Natural killer cell treated with Interleukin-12 subunit alpha and Interleukin-12 subunit beta and Interleukin-15 and Interleukin-18, amount 100 ng/mL, for 72 hours (primary cell): ENCODE data around the gene SOCS1. TPM values are rescaled to one million over a fixed set of nuclear protein-coding genes. Genes with fewer than 3 reads are reported as not detected.

Experiments
- ATAC-seq, 2 donors: fragments of 150-1000 bp; cut with Tn5 transposase in 1 of 2; sonication (Bioruptor Pico), chemical (Tn5 transposase) in 1 of 2; 2 replicates each; pipeline ENCODE4 v1.10.0; 2021
- DNase-seq: peaks from one replicate; pipeline ENCODE4 v3.0.0; 2022; ENCODE audit warnings: low spot score
- H3K27ac Mint-ChIP-seq, 2 donors: 1 replicate in 1 of 2; 2 replicates in 1 of 2; pipeline ENCODE4 v1.8.0; 2022; ENCODE audit warnings: mixed read lengths in 2 of 2, mild to moderate bottlenecking in 1 of 2, moderate library complexity in 1 of 2
- H3K27me3 Mint-ChIP-seq, 2 donors: 1 replicate in 1 of 2; 2 replicates in 1 of 2; pipeline ENCODE4 v1.8.0; 2022; ENCODE audit warnings: mixed read lengths in 2 of 2
- H3K36me3 Mint-ChIP-seq: one replicate; pipeline ENCODE4 v1.8.0; 2022; ENCODE audit warnings: mixed read lengths
- H3K4me1 Mint-ChIP-seq, 2 donors: 1 replicate in 1 of 2; 2 replicates in 1 of 2; pipeline ENCODE4 v1.8.0; 2022; ENCODE audit warnings: low read depth in 2 of 2, mixed read lengths in 2 of 2, mild to moderate bottlenecking in 1 of 2
- H3K4me3 Mint-ChIP-seq: one replicate; pipeline ENCODE4 v1.8.0; 2022; ENCODE audit warnings: mixed read lengths
- H3K9me3 Mint-ChIP-seq: 2 replicates; pipeline ENCODE4 v1.8.0; 2022; ENCODE audit warnings: mixed read lengths
- total RNA-seq, 2 donors: library from RNA; stranded (reverse); gene quantifications; one replicate each; pipeline ENCODE4 v1.2.3, GENCODE V29; 2022

Gene SOCS1
- total RNA-seq, 2 donors from 2014 or later, result 199 to 299 TPM

GRCh38 chr16:11251525-11252481 is 4.2 kb downstream of the SOCS1 start:
- no peaks in the 10 kb centered on the region for H3K27me3 Mint-ChIP-seq
- H3K4me1 Mint-ChIP-seq, result peaks cover 43 to 45% of the 10 kb centered on the region in 2 donors
- peak overlapping the region; percentile 98 to 99 for H3K27ac Mint-ChIP-seq
- peaks cover 20% of the 10 kb centered on the region for H3K36me3 Mint-ChIP-seq
- H3K9me3 Mint-ChIP-seq, result no peaks in the 10 kb centered on the region
- peak overlapping the region; percentile 99 for H3K4me3 Mint-ChIP-seq
- DNase-seq (peak; percentile 85), ATAC-seq (peak; percentile 1 to 2)

DNA sequence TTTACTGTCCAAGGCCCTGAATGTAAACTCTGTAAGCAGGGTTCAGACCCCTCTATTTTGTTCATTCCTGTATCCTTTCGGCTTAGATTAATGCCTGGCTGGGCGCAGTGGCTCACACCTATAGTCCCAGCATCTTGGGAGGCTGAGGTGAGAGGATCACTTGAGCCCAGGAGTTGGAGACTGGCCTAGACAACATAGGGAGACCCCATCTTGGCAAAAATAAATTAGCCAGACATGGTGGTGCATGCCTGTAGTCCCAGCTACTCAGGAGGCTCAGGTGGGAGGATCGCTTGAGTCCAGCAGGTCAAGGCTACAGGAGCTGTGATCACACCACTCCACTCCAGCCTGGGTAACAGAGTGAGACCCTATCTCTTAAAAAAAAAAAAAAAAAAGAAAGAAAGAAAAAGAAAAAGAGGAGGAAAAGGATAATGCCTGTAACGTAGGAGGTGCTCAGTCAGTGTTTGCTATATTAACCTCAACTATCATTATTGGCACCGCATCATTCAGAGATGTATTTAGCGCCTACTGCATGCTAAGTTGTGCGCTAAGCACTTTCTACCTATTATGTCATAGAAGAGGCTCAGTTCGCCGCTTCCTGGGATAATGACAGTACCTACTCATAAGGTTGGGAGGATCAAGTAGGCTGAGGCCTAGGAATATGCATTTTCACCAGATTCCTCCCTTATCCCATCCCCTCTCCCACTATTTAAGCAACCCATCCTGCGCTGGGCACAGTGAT is 5.0 kb downstream of the SOCS1 start:
- Mint-ChIP-seq H3K4me1 (peaks cover 47 to 49% of the 10 kb centered on the region in 2 donors), H3K27me3 (no peaks in the 10 kb centered on the region), H3K27ac (peak overlapping the region; percentile 98 to 99), H3K36me3 (peaks cover 20% of the 10 kb centered on the region), H3K9me3 (no peaks in the 10 kb centered on the region), H3K4me3 (peak overlapping the region; percentile 99)
- DNase-seq, result no peak
- no peak for ATAC-seq

- H3K4me1 Mint-ChIP-seq, result peaks cover 55 to 56% of the 10 kb centered on the region in 2 donors
- H3K4me3 Mint-ChIP-seq, result peak overlapping the region; percentile 14
- peak overlapping the region; percentile 98 to 99 for H3K27ac Mint-ChIP-seq
- H3K27me3 Mint-ChIP-seq, result no peaks in the 10 kb centered on the region
- peaks cover 20% of the 10 kb centered on the region for H3K36me3 Mint-ChIP-seq
- H3K9me3 Mint-ChIP-seq, result no peaks in the 10 kb centered on the region
- ATAC-seq (no peak), DNase-seq (no peak)
These were observed 5.8 kb downstream of the SOCS1 start for GRCh38 chr16:11250091-11250785.

- Mint-ChIP-seq H3K4me3 (no peak overlapping the region), H3K27ac (peak overlapping the region; percentile 98 to 99), H3K9me3 (no peaks in the 10 kb centered on the region), H3K27me3 (no peaks in the 10 kb centered on the region), H3K4me1 (peaks cover 60% of the 10 kb centered on the region in 2 donors), H3K36me3 (peaks cover 20% of the 10 kb centered on the region)
- no peak for DNase-seq
- ATAC-seq, result peak in 1 of 2 donors; percentile 1
These were observed 6.6 kb downstream of the SOCS1 start for GRCh38 chr16:11249233-11250061.

- Mint-ChIP-seq H3K36me3 (peaks cover 12% of the 10 kb centered on the region), H3K27me3 (no peaks in the 10 kb centered on the region), H3K4me3 (no peak overlapping the region), H3K27ac (peak overlapping the region; percentile 81 to 99), H3K4me1 (peaks cover 52 to 53% of the 10 kb centered on the region in 2 donors), H3K9me3 (no peaks in the 10 kb centered on the region)
- DNase-seq, result no peak
- ATAC-seq, result no peak
These were observed 7.9 kb downstream of the SOCS1 start for GRCh38 chr16:11248133-11248532.

DNA sequence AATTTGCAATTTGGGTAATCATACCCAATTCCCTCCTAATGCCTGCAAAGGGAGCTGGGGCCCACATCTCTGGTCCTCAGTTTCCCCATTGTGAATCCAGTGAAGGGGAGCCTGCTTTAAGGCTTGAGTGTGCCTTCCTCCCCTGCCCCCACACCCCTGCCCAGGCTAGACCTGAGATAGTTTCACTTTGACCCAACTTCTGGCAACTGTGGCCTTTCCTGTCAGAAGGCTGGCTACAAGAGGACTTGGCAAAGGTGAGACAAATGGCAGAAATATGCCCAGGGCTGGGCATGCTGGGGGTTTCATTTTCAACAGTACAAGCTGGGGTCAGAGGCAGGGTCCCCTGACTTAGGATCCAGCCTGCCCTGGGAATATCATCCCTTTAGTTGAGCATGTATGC is 10.0 kb downstream of the SOCS1 start:
- peak overlapping the region; percentile 81 to 99 for H3K27ac Mint-ChIP-seq
- peaks cover 6% of the 10 kb centered on the region for H3K36me3 Mint-ChIP-seq

DNA sequence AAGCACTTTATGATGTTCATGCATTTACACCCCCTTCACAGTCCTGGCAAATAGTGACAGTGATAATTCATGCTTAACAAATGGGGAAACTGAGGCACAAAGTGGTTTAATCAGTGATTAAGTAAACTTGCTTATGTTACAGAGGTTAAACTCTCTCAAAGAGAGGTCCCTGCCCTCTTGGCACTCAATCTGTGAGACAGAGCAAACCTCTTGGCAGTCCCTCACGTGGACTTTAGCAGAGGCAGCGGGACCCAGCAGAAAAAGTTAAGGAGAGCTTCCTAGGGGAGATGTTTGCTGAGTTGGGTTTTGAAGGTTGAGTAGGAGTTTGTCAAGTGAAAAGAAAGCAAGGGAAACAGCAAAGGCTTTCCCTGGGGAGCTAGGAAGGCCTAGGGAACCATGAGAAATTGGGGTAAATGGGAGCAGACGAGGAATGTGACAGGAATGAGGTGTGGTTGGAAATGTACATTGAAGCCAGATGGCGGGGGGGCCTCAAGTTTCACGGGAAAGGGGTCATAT is 10.7 kb downstream of the SOCS1 start:
- Mint-ChIP-seq H3K27me3 (no peaks in the 10 kb centered on the region), H3K4me3 (peak overlapping the region; percentile 71), H3K27ac (peak overlapping the region; percentile 81 to 99), H3K4me1 (peaks cover 34 to 35% of the 10 kb centered on the region in 2 donors), H3K36me3 (peaks cover under 1% of the 10 kb centered on the region), H3K9me3 (no peaks in the 10 kb centered on the region)
- no peak for ATAC-seq
- no peak for DNase-seq

More for the DNA sequence above, 10.0 kb downstream of the SOCS1 start:
- H3K27me3 Mint-ChIP-seq, result no peaks in the 10 kb centered on the region
- peak overlapping the region; percentile 71 for H3K4me3 Mint-ChIP-seq
- H3K9me3 Mint-ChIP-seq, result no peaks in the 10 kb centered on the region
- peak; percentile 83 for DNase-seq
- peaks cover 37 to 39% of the 10 kb centered on the region in 2 donors for H3K4me1 Mint-ChIP-seq
- ATAC-seq, result peak; percentile 70 to 76

GRCh38 chr16:11242658-11243057 is 13.3 kb downstream of the SOCS1 start:
- no peaks in the 10 kb centered on the region for H3K36me3 Mint-ChIP-seq
- no peak for ATAC-seq
- H3K9me3 Mint-ChIP-seq, result no peaks in the 10 kb centered on the region
- peaks cover 28 to 50% of the 10 kb centered on the region in 2 donors for H3K4me1 Mint-ChIP-seq
- no peak overlapping the region for H3K27ac Mint-ChIP-seq
- H3K4me3 Mint-ChIP-seq, result no peak overlapping the region
- no peaks in the 10 kb centered on the region for H3K27me3 Mint-ChIP-seq
- DNase-seq, result no peak

GRCh38 chr16:11241480-11242204 is 14.4 kb downstream of the SOCS1 start:
- peaks cover 28 to 49% of the 10 kb centered on the region in 2 donors for H3K4me1 Mint-ChIP-seq
- no peak overlapping the region for H3K4me3 Mint-ChIP-seq
- no peaks in the 10 kb centered on the region for H3K36me3 Mint-ChIP-seq
- H3K9me3 Mint-ChIP-seq, result no peaks in the 10 kb centered on the region
- DNase-seq (no peak), ATAC-seq (no peak)
- H3K27me3 Mint-ChIP-seq, result no peaks in the 10 kb centered on the region
- no peak overlapping the region for H3K27ac Mint-ChIP-seq

- Mint-ChIP-seq H3K9me3 (no peaks in the 10 kb centered on the region), H3K36me3 (no peaks in the 10 kb centered on the region), H3K4me3 (no peak overlapping the region), H3K27ac (no peak overlapping the region), H3K4me1 (peaks cover 25 to 44% of the 10 kb centered on the region in 2 donors), H3K27me3 (no peaks in the 10 kb centered on the region)
- DNase-seq, result no peak
- no peak for ATAC-seq
These were observed 15.1 kb downstream of the SOCS1 start for GRCh38 chr16:11240636-11241473.

GRCh38 chr16:11239644-11240632 is 16.1 kb downstream of the SOCS1 start:
- DNase-seq, result no peak
- H3K9me3 Mint-ChIP-seq, result no peaks in the 10 kb centered on the region
- H3K36me3 Mint-ChIP-seq, result no peaks in the 10 kb centered on the region
- peaks cover 24 to 43% of the 10 kb centered on the region in 2 donors for H3K4me1 Mint-ChIP-seq
- no peaks in the 10 kb centered on the region for H3K27me3 Mint-ChIP-seq
- no peak for ATAC-seq
- H3K4me3 Mint-ChIP-seq, result no peak overlapping the region
- H3K27ac Mint-ChIP-seq, result no peak overlapping the region
